Bronchial epithelial cell (primary cell): ENCODE measurements around the gene BAG2. TPM values are rescaled to one million over a fixed set of nuclear protein-coding genes. Genes with fewer than 3 reads are reported as not detected.

ENCODE experiments used
- DNase-seq: peaks from one replicate; pipeline ENCODE4 v3.0.0-alpha.2; 2010; ENCODE audit warnings: low read depth
- FAIRE-seq: peaks from 2 replicates; lab custom pipeline; 2011; peaks lifted over from hg19 to GRCh38; lab: Jason Lieb, UNC
- H3K27me3 ChIP-seq: 2 replicates; pipeline ENCODE4 v1.5.1; 2011; ENCODE audit warnings: low read length; ENCODE audit not compliant: control insufficient read depth, insufficient read depth
- H3K36me3 ChIP-seq: 2 replicates; pipeline ENCODE4 v1.5.1; 2011; ENCODE audit warnings: low read length; ENCODE audit not compliant: control insufficient read depth, insufficient read depth
- H3K4me3 ChIP-seq: 2 replicates; pipeline ENCODE4 v1.5.1; 2011; ENCODE audit warnings: mild to moderate bottlenecking, low read depth, low read length, control low read depth
- total RNA-seq: library from RNA; depleted of rRNA; stranded (reverse); fragments of >200 nt; gene quantifications from 2 replicates; pipeline ENCODE4 v1.2.1, GENCODE V29; 2014
- TF ChIP-seq, protein P1 (sequence below): IDR thresholded peaks from 2 replicates; pipeline ENCODE4 v1.5.1; 2011; ENCODE audit warnings: mild to moderate bottlenecking, moderate library complexity, low read length, control low read depth, inconsistent platforms; ENCODE audit not compliant: insufficient read depth, severe bottlenecking

Gene BAG2
- total RNA-seq, 1 donor from 2014 or later, result 2.1 TPM

DNA sequence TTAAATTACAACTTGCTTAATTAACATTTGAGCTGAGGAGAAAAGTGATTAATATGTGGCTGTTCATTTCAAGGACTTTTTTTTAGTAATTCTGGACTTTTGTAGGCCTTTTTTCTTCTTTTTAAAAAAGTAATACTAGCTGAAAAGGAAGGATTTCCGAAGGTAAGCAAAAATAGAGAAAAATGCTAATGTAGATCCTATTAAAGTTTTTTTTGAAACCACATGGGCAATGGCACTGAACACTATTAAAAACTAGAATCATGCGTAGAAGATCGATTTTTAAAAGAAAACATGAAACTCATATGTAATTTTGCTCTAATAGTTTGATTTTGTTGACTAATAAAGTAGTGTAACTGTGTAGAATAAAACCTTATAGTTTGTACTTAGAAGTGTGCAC lies 2.4 kb downstream of the BAG2 start:
- no peaks in the 10 kb centered on the region for H3K27me3 ChIP-seq
- H3K36me3 ChIP-seq, result no peaks in the 10 kb centered on the region
- TF ChIP-seq, protein P1, sequence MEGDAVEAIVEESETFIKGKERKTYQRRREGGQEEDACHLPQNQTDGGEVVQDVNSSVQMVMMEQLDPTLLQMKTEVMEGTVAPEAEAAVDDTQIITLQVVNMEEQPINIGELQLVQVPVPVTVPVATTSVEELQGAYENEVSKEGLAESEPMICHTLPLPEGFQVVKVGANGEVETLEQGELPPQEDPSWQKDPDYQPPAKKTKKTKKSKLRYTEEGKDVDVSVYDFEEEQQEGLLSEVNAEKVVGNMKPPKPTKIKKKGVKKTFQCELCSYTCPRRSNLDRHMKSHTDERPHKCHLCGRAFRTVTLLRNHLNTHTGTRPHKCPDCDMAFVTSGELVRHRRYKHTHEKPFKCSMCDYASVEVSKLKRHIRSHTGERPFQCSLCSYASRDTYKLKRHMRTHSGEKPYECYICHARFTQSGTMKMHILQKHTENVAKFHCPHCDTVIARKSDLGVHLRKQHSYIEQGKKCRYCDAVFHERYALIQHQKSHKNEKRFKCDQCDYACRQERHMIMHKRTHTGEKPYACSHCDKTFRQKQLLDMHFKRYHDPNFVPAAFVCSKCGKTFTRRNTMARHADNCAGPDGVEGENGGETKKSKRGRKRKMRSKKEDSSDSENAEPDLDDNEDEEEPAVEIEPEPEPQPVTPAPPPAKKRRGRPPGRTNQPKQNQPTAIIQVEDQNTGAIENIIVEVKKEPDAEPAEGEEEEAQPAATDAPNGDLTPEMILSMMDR, result no peak
- H3K4me3 ChIP-seq, result no peak overlapping the region
- FAIRE-seq, result no peak
- DNase-seq, result no peak

- FAIRE-seq, result no peak
Measured at GRCh38 chr6:57177545-57178265, 5.6 kb downstream of the BAG2 start.

GRCh38 chr6:57180596-57180995 lies 8.5 kb downstream of the BAG2 start:
- FAIRE-seq (no peak), DNase-seq (no peak)
- H3K4me3 ChIP-seq, result no peak overlapping the region
- TF ChIP-seq, protein P1, result no peak
- H3K36me3 ChIP-seq, result peaks cover 1% of the 10 kb centered on the region
- no peaks in the 10 kb centered on the region for H3K27me3 ChIP-seq

More at GRCh38 chr6:57177545-57178265, 5.6 kb downstream of the BAG2 start:
- DNase-seq, result no peak
- Histone ChIP-seq H3K4me3 (no peak overlapping the region), H3K36me3 (peaks cover 1% of the 10 kb centered on the region), H3K27me3 (no peaks in the 10 kb centered on the region)
- TF ChIP-seq, protein P1, result no peak

DNA sequence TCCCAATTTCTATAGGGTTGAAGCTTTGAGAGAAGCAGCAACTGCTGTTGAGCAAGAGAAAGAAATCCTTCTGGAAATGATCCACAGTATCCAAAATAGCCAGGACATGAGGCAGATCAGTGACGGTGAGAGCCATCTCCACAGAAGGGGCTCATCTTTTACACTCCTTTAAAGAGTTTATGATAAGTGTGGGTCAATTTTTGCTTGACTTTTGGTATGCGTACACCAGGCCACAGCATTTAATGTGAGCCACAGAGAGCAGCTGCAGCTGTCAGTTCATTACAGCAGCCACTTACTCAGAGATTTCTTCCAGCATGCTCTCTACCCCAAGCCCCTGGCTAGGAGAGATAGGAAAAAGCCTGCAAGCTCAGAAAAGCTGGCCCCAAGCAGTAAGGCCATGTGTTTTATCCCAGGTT lies 9.9 kb downstream of the BAG2 start:
- TF ChIP-seq, protein P1, result no peak
- Histone ChIP-seq H3K36me3 (peaks cover 1% of the 10 kb centered on the region), H3K4me3 (no peak overlapping the region), H3K27me3 (no peaks in the 10 kb centered on the region)
- no peak for DNase-seq
- no peak for FAIRE-seq

DNA sequence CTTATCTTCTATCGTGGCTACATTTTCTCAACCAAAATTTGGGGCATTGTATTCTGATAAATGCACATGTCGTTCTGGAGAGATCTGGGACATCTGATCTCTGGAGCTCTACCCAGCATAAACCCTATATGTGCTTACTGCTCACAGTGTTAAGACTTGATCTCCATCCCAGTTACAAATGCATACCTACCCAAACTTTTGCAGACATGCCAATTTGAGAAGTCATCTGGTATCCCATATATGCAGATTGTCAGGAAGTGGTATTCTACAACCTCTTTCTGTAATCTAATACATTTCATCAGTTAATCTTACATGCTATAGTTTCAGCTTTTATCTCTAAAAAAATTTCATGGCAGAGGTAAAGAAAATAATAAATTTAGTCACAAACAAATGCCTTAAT lies 11.2 kb downstream of the BAG2 start:
- peaks cover 1% of the 10 kb centered on the region for H3K36me3 ChIP-seq

More for the DNA sequence above, 11.2 kb downstream of the BAG2 start:
- no peaks in the 10 kb centered on the region for H3K27me3 ChIP-seq
- TF ChIP-seq, protein P1, result no peak
- no peak for DNase-seq
- FAIRE-seq, result no peak
- H3K4me3 ChIP-seq, result no peak overlapping the region
